ENCODE results near the gene ZNF385C.

The ZNF385C gene

DNA sequence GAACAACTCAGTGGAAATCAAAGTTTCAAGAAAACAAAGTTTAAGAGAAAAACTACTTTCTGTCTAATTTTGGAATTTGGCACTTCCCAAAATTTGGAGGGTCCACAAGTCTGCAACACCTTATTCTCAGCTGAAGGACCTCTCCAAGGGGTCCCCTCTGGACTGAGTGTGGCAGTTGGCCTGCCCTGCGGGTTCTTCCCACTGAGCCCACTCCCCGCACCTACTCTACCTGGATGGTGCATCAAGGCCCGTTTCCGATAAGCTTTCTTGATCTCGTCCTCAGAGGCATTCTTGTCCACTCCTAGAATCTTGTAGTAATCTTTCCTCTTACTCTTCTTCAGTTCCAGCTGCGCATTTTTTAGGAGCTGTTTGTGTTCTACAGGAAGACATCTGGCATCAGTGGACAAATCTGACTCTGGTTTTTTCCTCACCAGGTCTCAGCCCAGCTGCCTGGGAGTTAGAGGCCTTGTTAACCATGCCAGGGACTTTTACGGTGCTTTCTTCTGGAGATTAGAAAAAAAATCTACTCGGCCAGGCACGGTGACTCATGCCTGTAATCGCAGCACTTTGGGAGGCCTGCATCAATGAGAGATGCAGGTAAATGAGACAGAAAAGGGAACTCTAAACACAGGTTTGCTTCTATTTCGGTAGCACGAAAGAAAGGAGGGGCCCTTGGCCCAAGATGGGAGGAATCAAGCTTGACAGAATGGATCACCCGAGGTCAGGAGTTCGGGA is 116.1 kb downstream of the ZNF385C start:
- no peak for DNase-seq

DNA sequence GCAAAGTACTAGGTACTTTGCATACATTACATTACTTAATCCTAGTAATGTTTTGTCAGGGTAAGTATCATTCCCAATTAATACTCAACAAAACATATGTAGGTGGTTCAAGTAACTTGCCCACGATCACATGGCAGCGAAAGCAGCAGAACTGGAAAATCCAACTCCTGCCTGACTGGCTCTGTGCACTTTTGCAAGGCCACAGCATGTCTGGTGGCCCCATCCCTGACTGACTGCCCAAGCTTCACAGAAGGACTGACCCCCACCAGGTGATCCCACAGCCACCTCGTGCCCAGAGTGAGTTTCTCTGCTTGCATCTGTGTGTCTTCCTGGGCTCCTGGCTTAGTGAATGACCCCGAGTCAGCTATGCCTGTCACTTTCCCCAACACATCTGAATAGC is 120.3 kb downstream of the ZNF385C start:
- DNase-seq, result no peak

DNA sequence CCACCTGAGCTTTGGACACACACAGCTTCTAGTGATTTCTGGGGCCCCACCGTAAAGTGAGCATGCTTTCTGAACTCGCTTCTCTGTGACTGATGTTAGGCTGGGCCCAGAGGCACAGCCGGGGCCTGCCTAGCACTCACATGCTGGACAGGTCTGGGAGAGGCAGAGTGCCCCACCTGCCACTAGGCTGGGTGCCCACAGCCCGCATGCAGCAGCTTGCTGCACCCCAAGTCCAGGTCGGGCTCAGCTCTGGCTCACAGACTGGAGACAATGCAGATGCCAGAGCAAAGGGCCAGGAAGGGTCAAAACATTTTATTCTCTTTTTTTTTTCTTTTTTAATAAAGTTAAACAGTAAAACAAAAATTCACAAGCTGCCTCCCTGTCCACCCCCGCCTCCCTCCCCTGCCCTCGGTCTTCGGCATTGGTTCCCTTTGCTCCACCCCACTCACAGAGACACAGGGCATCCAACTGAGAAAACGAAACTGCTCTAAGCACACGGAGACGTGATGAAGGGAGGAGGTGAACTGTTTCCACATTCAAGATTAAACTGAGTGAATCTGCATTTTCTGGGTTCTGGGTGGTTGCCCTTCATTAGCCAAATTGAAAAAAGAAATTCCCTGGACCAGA is 122.0 kb downstream of the ZNF385C start:
- no peak for DNase-seq

Data from NCI-H748 treated with DMSO at 0.1 percent for 48 hours (cell line).